Parathyroid adenoma (tissue), 2 donors: ENCODE results near the gene CNOT4.
"Not testable (repeated sequence)": the region's sequence is repeated elsewhere in the genome, so short reads cannot be mapped to it uniquely, and the experiment has no call there.

ENCODE experiments used
- H2AFZ ChIP-seq: fragments of 300-600 bp; sonication (generic); one replicate; pipeline ENCODE4 v1.7.0; 2017; ENCODE audit warnings: antibody characterized with exemption, mild to moderate bottlenecking
- H3K27ac ChIP-seq: fragments of 300-600 bp; sonication (generic); one replicate; pipeline ENCODE4 v1.7.0; 2017
- H3K27me3 ChIP-seq: fragments of 300-600 bp; sonication (generic); one replicate; pipeline ENCODE4 v1.7.0; 2017; ENCODE audit warnings: low read length; ENCODE audit not compliant: control insufficient read depth, insufficient read depth
- H3K36me3 ChIP-seq: fragments of 300-600 bp; sonication (generic); one replicate; pipeline ENCODE4 v1.7.0; 2017; ENCODE audit warnings: low read length; ENCODE audit not compliant: control insufficient read depth, insufficient read depth
- H3K4me1 ChIP-seq: fragments of 300-600 bp; sonication (generic); one replicate; pipeline ENCODE4 v1.7.0; 2017; ENCODE audit warnings: control low read depth
- H3K4me2 ChIP-seq: fragments of 300-600 bp; sonication (generic); one replicate; pipeline ENCODE4 v1.7.0; 2017; ENCODE audit warnings: low read length
- H3K4me3 ChIP-seq: fragments of 300-600 bp; sonication (generic); one replicate; pipeline ENCODE4 v1.7.0; 2017; ENCODE audit warnings: low read depth, low read length
- H3K79me2 ChIP-seq: fragments of 300-600 bp; sonication (generic); one replicate; pipeline ENCODE4 v1.7.0; 2017; ENCODE audit warnings: control low read depth
- H3K9ac ChIP-seq: fragments of 300-600 bp; sonication (generic); one replicate; pipeline ENCODE4 v1.7.0; 2017; ENCODE audit warnings: mild to moderate bottlenecking
- H3K9me3 ChIP-seq: fragments of 300-600 bp; sonication (generic); one replicate; pipeline ENCODE4 v1.7.0; 2017; ENCODE audit warnings: low read length; ENCODE audit not compliant: control insufficient read depth
- CTCF ChIP-seq: fragments of 300-600 bp; sonication (generic); IDR thresholded peaks from one replicate; pipeline ENCODE4 v1.7.0; 2017; ENCODE audit warnings: antibody characterized with exemption, mild to moderate bottlenecking
- donor health status: primary hyperparathyroidism.

The CNOT4 gene

GRCh38 chr7:135359615-135360014 lies 150.3 kb downstream of the CNOT4 start:
- Histone ChIP-seq H3K27me3 (no peaks in the 10 kb centered on the region), H3K4me1 (peaks cover 7% of the 10 kb centered on the region)

GRCh38 chr7:135355377-135356048 lies 154.4 kb downstream of the CNOT4 start:
- Histone ChIP-seq H3K79me2 (no peaks in the 10 kb centered on the region), H3K9me3 (no peaks in the 10 kb centered on the region), H3K27ac (no peak overlapping the region), H2AFZ (no peak overlapping the region), H3K4me3 (no peak overlapping the region), H3K4me2 (no peak overlapping the region), H3K27me3 (no peaks in the 10 kb centered on the region), H3K9ac (no peak overlapping the region), H3K4me1 (peaks cover 7% of the 10 kb centered on the region), H3K36me3 (no peaks in the 10 kb centered on the region)
- no peak for TF ChIP-seq CTCF

More at GRCh38 chr7:135359615-135360014, 150.3 kb downstream of the CNOT4 start:
- TF ChIP-seq CTCF: no peak
- H3K9ac ChIP-seq: no peak overlapping the region
- no peaks in the 10 kb centered on the region for H3K36me3 ChIP-seq
- H2AFZ ChIP-seq: no peak overlapping the region
- H3K4me2 ChIP-seq: no peak overlapping the region
- H3K79me2 ChIP-seq: no peaks in the 10 kb centered on the region
- no peaks in the 10 kb centered on the region for H3K9me3 ChIP-seq
- H3K27ac ChIP-seq: no peak overlapping the region
- no peak overlapping the region for H3K4me3 ChIP-seq

GRCh38 chr7:135353832-135354231 lies 156.1 kb downstream of the CNOT4 start:
- Histone ChIP-seq H2AFZ (no peak overlapping the region), H3K27me3 (no peaks in the 10 kb centered on the region), H3K9me3 (no peaks in the 10 kb centered on the region), H3K79me2 (no peaks in the 10 kb centered on the region), H3K36me3 (no peaks in the 10 kb centered on the region), H3K9ac (no peak overlapping the region), H3K4me2 (no peak overlapping the region), H3K4me1 (peaks cover 7% of the 10 kb centered on the region), H3K4me3 (no peak overlapping the region), H3K27ac (no peak overlapping the region)
- no peak for TF ChIP-seq CTCF

- Histone ChIP-seq H3K4me3 (no peak overlapping the region), H3K4me2 (no peak overlapping the region), H3K27me3 (no peaks in the 10 kb centered on the region), H3K36me3 (no peaks in the 10 kb centered on the region), H3K9me3 (no peaks in the 10 kb centered on the region), H3K9ac (no peak overlapping the region), H2AFZ (no peak overlapping the region), H3K79me2 (no peaks in the 10 kb centered on the region), H3K4me1 (peaks cover 7% of the 10 kb centered on the region), H3K27ac (no peak overlapping the region)
- TF ChIP-seq CTCF: no peak
These were observed 157.6 kb downstream of the CNOT4 start for GRCh38 chr7:135352285-135352684.

- H3K9me3 ChIP-seq, H3K27ac ChIP-seq, H3K36me3 ChIP-seq, H2AFZ ChIP-seq, H3K4me1 ChIP-seq, H3K27me3 ChIP-seq, H3K4me2 ChIP-seq, H3K9ac ChIP-seq, H3K4me3 ChIP-seq, H3K79me2 ChIP-seq: not testable (repeated sequence)
These were observed 158.8 kb downstream of the CNOT4 start for GRCh38 chr7:135351070-135351469.
